ENCODE measurements around the gene CDC25C.

- TF ChIP-seq CTCF (IDR thresholded peaks at IDR 0.05; ENCODE audit: low read length) (no peak), EZH2 (optimal IDR thresholded peaks at IDR 0.05; ENCODE audit: low read depth, low read length) (no peak)
Observed at GRCh38 chr5:138258704-138259292, 72.8 kb downstream of the CDC25C start.
